ENCODE results near the gene DCC. TPM values are rescaled to one million over a fixed set of nuclear protein-coding genes. Genes with fewer than 3 reads are reported as not detected.

Gene DCC
- polyA plus RNA-seq, 1 experiment = 0.15 TPM

- ChIA-PET POLR2A (no interaction called here), CTCF (no interaction called here)
- no peaks in the 10 kb centered on the region for H3K36me3 ChIP-seq (ENCODE audit: control insufficient read depth, insufficient read depth, low read length)
- no peaks in the 10 kb centered on the region for H3K27me3 ChIP-seq (ENCODE audit: control insufficient read depth, insufficient read depth, low read length)
- no peak for TF ChIP-seq CTCF (IDR thresholded peaks at IDR 0.05; ENCODE audit: insufficient read depth, low read depth, low read length)
- H3K4me3 ChIP-seq (ENCODE audit: low read depth, low read length) = no peak overlapping the region
- no peak for DNase-seq (ENCODE audit: low read depth)
These were observed 6.1 kb upstream of the DCC start for GRCh38 chr18:52333860-52334259.

- H3K4me3 ChIP-seq (ENCODE audit: low read depth, low read length) = no peak overlapping the region
- H3K27me3 ChIP-seq (ENCODE audit: control insufficient read depth, insufficient read depth, low read length) = no peaks in the 10 kb centered on the region
- no peak for DNase-seq (ENCODE audit: low read depth)
- CTCF ChIA-PET = interaction anchor here (0.7 kb wide), 1 partner anchor 337 kb away, joined by 3 read pairs; no protein-coding TSS in a partner anchor
- no peaks in the 10 kb centered on the region for H3K36me3 ChIP-seq (ENCODE audit: control insufficient read depth, insufficient read depth, low read length)
- POLR2A ChIA-PET = no interaction called here
- TF ChIP-seq CTCF (IDR thresholded peaks at IDR 0.05; ENCODE audit: insufficient read depth, low read depth, low read length) = no peak
These were observed 5.7 kb upstream of the DCC start for GRCh38 chr18:52334307-52334706.

- no peak overlapping the region for H3K4me3 ChIP-seq (ENCODE audit: low read depth, low read length)
- H3K36me3 ChIP-seq (ENCODE audit: control insufficient read depth, insufficient read depth, low read length) = no peaks in the 10 kb centered on the region
- POLR2A ChIA-PET = no interaction called here
- TF ChIP-seq CTCF (IDR thresholded peaks at IDR 0.05; ENCODE audit: insufficient read depth, low read depth, low read length) = no peak
- CTCF ChIA-PET = interaction anchor here (0.7 kb wide), 1 partner anchor 336 kb away, joined by 3 read pairs; no protein-coding TSS in a partner anchor
- no peak for DNase-seq (ENCODE audit: low read depth)
- H3K27me3 ChIP-seq (ENCODE audit: control insufficient read depth, insufficient read depth, low read length) = no peaks in the 10 kb centered on the region
These were observed 5.1 kb upstream of the DCC start for GRCh38 chr18:52334896-52335295.

GRCh38 chr18:52337276-52337675 lies 2.7 kb upstream of the DCC start:
- DNase-seq (ENCODE audit: low read depth) = no peak
- ChIA-PET CTCF (interaction anchor here (1.3 kb wide), 1 partner anchor 15 kb away, joined by 5 read pairs; no protein-coding TSS in a partner anchor), POLR2A (no interaction called here)
- Histone ChIP-seq H3K27me3 (ENCODE audit: control insufficient read depth, insufficient read depth, low read length) (no peaks in the 10 kb centered on the region), H3K4me3 (ENCODE audit: low read depth, low read length) (no peak overlapping the region), H3K36me3 (ENCODE audit: control insufficient read depth, insufficient read depth, low read length) (no peaks in the 10 kb centered on the region)
- no peak for TF ChIP-seq CTCF (IDR thresholded peaks at IDR 0.05; ENCODE audit: insufficient read depth, low read depth, low read length)

GRCh38 chr18:52340406-52341102 lies 557 bp downstream of the DCC start:
- Histone ChIP-seq H3K27me3 (ENCODE audit: control insufficient read depth, insufficient read depth, low read length) (no peaks in the 10 kb centered on the region), H3K4me3 (ENCODE audit: low read depth, low read length) (peak overlapping the region; percentile 18), H3K36me3 (ENCODE audit: control insufficient read depth, insufficient read depth, low read length) (no peaks in the 10 kb centered on the region)
- DNase-seq (ENCODE audit: low read depth) = no peak
- CTCF ChIA-PET = no interaction called here
- POLR2A ChIA-PET = no interaction called here
- no peak for TF ChIP-seq CTCF (IDR thresholded peaks at IDR 0.05; ENCODE audit: insufficient read depth, low read depth, low read length)
